NCI-H2107 (cell line): ENCODE results near the gene ALPG.
"Not testable (repeated sequence)": the region's sequence is repeated elsewhere in the genome, so short reads cannot be mapped to it uniquely, and the experiment has no call there.

Experiments
- DNase-seq: peaks from one replicate; lab custom pipeline; 2025; lab: John Stamatoyannopoulos, UW

ALPG gene

GRCh38 chr2:232440220-232441018, 33.8 kb downstream of the ALPG start:
- peak; percentile 50 for DNase-seq

GRCh38 chr2:232441147-232441651, 34.6 kb downstream of the ALPG start:
- no peak for DNase-seq

- not testable (repeated sequence) for DNase-seq
Measured at GRCh38 chr2:232441922-232442321, 35.3 kb downstream of the ALPG start.

- DNase-seq: not testable (repeated sequence)
Measured at GRCh38 chr2:232442431-232442830, 35.8 kb downstream of the ALPG start.

GRCh38 chr2:232443047-232443446, 36.4 kb downstream of the ALPG start:
- DNase-seq: not testable (repeated sequence)

- not testable (repeated sequence) for DNase-seq
Measured at GRCh38 chr2:232443669-232444408, 37.2 kb downstream of the ALPG start.

- no peak for DNase-seq
Measured at GRCh38 chr2:232444409-232445148, 37.9 kb downstream of the ALPG start.

- not testable (repeated sequence) for DNase-seq
Measured at GRCh38 chr2:232445149-232445885, 38.7 kb downstream of the ALPG start.

- not testable (repeated sequence) for DNase-seq
Measured at GRCh38 chr2:232446266-232446777, 39.7 kb downstream of the ALPG start.

- DNase-seq: no peak
Measured at GRCh38 chr2:232447091-232447620, 40.5 kb downstream of the ALPG start.

- DNase-seq: no peak
Measured at GRCh38 chr2:232447638-232448303, 41.1 kb downstream of the ALPG start.

- no peak for DNase-seq
Measured at GRCh38 chr2:232448304-232448690, 41.7 kb downstream of the ALPG start.

GRCh38 chr2:232449964-232450363, 43.3 kb downstream of the ALPG start:
- DNase-seq: no peak

GRCh38 chr2:232451645-232452044, 45.0 kb downstream of the ALPG start:
- DNase-seq: not testable (repeated sequence)

GRCh38 chr2:232454630-232455029, 48.0 kb downstream of the ALPG start:
- no peak for DNase-seq

- DNase-seq: no peak
Measured at GRCh38 chr2:232455426-232456255, 49.0 kb downstream of the ALPG start, which contains the start of gene ALPI. Gene ALPI (plus strand): TSS chr2:232456153. CDS start chr2:232456200, 47 bp downstream.

- no peak for DNase-seq
Measured at GRCh38 chr2:232456296-232457120, 49.9 kb downstream of the ALPG start.
